ENCODE results near the gene UBXN4. TPM values are rescaled to one million over a fixed set of nuclear protein-coding genes. Genes with fewer than 3 reads are reported as not detected.

The UBXN4 gene
- total and polyA plus RNA-seq, 2 of the 13 experiments (the other 11 are each of a cell fraction or from before 2014, with no cell fraction given) = 74.2 to 104 TPM

DNA sequence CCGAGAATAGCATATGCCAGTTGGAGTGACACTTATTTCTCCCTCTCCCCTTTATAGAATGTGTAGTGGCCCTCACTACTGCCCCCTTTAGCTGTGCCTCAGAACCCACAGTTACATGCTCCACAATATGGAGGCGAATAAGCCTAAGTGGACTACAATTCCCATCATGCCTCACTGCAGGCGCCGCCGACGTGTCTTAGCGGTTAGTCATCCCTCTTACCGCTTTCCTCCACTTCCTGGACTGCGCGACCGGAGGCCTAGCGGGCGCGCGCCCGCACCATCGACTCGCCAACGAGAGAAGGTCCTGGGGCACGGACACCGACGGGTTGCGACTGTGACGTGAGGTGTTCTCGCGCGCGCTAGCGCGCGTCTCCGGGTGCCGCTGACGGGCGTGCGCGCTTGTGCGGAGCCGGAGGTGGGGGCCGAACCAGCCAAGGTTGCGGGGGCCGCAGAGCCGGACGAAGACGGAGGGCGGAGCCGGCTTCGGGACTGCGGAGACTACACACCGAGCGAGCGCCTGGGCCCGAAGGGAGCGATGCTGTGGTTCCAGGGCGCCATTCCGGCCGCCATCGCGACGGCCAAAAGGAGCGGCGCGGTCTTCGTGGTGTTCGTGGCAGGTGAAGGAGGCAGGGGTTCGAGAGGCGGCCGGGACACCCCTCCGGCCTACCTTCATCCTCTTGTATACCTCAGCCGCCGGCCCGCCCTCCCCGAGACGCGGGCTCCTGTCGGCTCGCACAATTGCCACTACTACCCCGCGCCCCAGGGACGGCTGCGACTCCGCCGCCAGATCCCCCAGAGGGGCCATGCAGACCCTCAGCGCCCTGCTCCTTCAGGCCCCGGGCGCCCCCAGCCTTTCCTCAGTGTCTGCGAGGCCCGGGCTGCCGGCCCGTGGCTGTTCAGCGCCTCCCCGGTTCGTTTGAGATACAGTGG, at the start of gene UBXN4 (continued):
- TF ChIP-seq, protein P1, sequence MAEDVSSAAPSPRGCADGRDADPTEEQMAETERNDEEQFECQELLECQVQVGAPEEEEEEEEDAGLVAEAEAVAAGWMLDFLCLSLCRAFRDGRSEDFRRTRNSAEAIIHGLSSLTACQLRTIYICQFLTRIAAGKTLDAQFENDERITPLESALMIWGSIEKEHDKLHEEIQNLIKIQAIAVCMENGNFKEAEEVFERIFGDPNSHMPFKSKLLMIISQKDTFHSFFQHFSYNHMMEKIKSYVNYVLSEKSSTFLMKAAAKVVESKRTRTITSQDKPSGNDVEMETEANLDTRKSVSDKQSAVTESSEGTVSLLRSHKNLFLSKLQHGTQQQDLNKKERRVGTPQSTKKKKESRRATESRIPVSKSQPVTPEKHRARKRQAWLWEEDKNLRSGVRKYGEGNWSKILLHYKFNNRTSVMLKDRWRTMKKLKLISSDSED (CRISPR knock-in tag; IDR thresholded peaks at IDR 0.05) = peak; percentile 55; the same call in 1 of the 2 replicates
- TF ChIP-seq PHB2 (IDR thresholded peaks at IDR 0.05; ENCODE audit: partially characterized antibody) (no peak), NR3C1 (CRISPR knock-in tag; IDR thresholded peaks at IDR 0.05) (no peak), ZMYM2 (CRISPR knock-in tag; IDR thresholded peaks at IDR 0.05) (no peak), PLRG1 (conservative IDR thresholded peaks at IDR 0.05) (no peak), MTF2 (CRISPR knock-in tag; IDR thresholded peaks at IDR 0.05; ENCODE audit: borderline replicate concordance) (no peak), ZNF331 (CRISPR knock-in tag; IDR thresholded peaks at IDR 0.05) (peak; percentile 78), SALL1 (CRISPR knock-in tag; IDR thresholded peaks at IDR 0.05) (peak; percentile 88), SKI (IDR thresholded peaks at IDR 0.05; ENCODE audit: partially characterized antibody) (peak; percentile 69), BCL6 (CRISPR knock-in tag; IDR thresholded peaks at IDR 0.05) (peak; percentile 31; the same call in 1 of the 2 replicates), KLF9 (CRISPR knock-in tag; IDR thresholded peaks at IDR 0.05; ENCODE audit: low read depth) (no peak), ZNF703 (CRISPR knock-in tag; IDR thresholded peaks at IDR 0.05; ENCODE audit: borderline replicate concordance) (peak; percentile 85), SRSF9 (IDR thresholded peaks at IDR 0.05; ENCODE audit: borderline replicate concordance, insufficient read depth, low read depth, low read length, poor library complexity, severe bottlenecking) (no peak), ZNF33B (CRISPR knock-in tag; IDR thresholded peaks at IDR 0.05) (no peak), CREBL2 (CRISPR knock-in tag; IDR thresholded peaks at IDR 0.05; ENCODE audit: borderline replicate concordance) (peak; percentile 80; the same call in 1 of the 2 replicates), MAZ (IDR thresholded peaks at IDR 0.05; ENCODE audit: borderline replicate concordance, low read depth, low read length) (peak; percentile 95), MAZ (CRISPR knock-in tag; IDR thresholded peaks at IDR 0.05; ENCODE audit: low read depth) (peak; percentile 87), ATF4 (CRISPR knock-in tag; IDR thresholded peaks at IDR 0.05) (peak in 1 of 2 experiments; percentile 82; a peak in 2 of 4 replicates), DPF2 (CRISPR knock-in tag; IDR thresholded peaks at IDR 0.05; ENCODE audit: borderline replicate concordance, low read depth) (no peak), FLYWCH1 (CRISPR knock-in tag; IDR thresholded peaks at IDR 0.05) (no peak), GPN1 (CRISPR knock-in tag; IDR thresholded peaks at IDR 0.05; ENCODE audit: borderline replicate concordance) (no peak), U2AF2 (IDR thresholded peaks at IDR 0.05; ENCODE audit: low read depth, low read length) (no peak), RXRB (CRISPR knock-in tag; IDR thresholded peaks at IDR 0.05; ENCODE audit: borderline replicate concordance) (no peak)
- TF ChIP-seq, protein P2, sequence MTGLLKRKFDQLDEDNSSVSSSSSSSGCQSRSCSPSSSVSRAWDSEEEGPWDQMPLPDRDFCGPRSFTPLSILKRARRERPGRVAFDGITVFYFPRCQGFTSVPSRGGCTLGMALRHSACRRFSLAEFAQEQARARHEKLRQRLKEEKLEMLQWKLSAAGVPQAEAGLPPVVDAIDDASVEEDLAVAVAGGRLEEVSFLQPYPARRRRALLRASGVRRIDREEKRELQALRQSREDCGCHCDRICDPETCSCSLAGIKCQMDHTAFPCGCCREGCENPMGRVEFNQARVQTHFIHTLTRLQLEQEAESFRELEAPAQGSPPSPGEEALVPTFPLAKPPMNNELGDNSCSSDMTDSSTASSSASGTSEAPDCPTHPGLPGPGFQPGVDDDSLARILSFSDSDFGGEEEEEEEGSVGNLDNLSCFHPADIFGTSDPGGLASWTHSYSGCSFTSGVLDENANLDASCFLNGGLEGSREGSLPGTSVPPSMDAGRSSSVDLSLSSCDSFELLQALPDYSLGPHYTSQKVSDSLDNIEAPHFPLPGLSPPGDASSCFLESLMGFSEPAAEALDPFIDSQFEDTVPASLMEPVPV (CRISPR knock-in tag; IDR thresholded peaks at IDR 0.05) = peak; percentile 83

Data from HepG2 (cell line).